Measurements from ENCODE around the gene FOXJ1. TPM values are rescaled to one million over a fixed set of nuclear protein-coding genes. Genes with fewer than 3 reads are reported as not detected.
A peak's percentile ranks its signal among the peaks of the same experiment; 100 is the strongest.

The FOXJ1 gene
- total RNA-seq, 1 donor from 2014 or later = 2.1 TPM

DNA sequence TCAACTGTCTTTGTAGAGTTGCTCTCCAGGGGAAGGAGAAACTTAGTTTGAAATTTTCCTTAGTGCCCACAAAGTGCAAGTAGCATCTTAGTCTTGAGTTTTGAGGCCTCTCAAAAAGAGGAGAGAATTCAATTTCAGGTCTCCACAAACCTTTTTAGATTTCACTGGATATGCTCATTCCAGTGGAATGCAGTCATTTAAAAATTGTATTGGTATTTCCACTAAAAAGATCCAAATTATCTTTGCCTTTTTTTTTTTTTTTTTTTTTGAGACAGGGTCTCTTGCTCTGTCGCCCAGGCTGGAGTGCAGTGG is 6.9 kb upstream of the FOXJ1 start:
- no peak for DNase-seq (ENCODE audit: low spot score in 2 of 2, unreplicated experiment in 2 of 2)
- peaks cover 10% of the 10 kb centered on the region for H3K4me1 Mint-ChIP-seq
- H3K9me3 Mint-ChIP-seq = no peaks in the 10 kb centered on the region
- H3K36me3 Mint-ChIP-seq = no peaks in the 10 kb centered on the region
- TF ChIP-seq CTCF (IDR thresholded peaks at IDR 0.05; ENCODE audit: unreplicated experiment) = no peak
- H3K4me3 Mint-ChIP-seq = no peak overlapping the region
- H3K27ac Mint-ChIP-seq = no peak overlapping the region
- H3K27me3 Mint-ChIP-seq (ENCODE audit: low read depth) = peaks cover 2% of the 10 kb centered on the region

DNA sequence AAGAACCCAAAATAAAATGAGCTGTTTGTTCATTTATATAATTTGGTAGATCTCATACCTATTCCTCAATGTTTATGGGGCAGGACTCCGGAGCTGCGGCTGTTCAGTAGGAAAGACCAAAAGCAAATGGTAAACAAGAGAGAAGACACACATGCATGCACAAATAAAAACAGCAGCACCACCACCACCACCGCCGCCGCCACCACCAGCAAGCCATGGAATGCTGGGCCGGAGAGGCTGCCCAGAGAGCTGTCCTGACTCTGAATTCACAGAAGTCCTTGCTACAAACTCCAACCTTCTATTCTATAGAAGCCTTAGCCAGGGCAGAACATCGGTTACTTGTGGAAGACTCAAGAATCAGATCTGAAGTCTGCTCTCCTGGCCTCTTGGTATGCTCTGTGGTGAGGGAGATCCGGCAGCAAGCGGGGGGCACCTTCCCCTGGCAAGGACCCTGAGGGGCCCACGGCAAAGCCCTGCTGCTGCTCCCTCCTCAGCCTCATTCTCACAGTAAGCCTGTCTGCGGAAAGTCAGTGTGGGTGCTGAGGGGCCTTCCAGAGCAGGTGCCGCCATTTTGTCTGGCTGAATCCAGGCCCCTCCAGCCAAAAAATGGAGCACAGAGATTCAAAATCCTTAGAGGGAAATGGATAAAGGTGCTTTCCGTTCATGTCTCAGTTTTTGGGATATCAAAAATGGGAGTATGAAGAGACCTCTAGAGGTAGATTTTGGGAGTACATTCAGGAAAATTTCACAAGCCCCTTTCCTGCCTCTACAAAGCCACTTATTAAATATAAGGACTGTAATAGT is 6.4 kb upstream of the FOXJ1 start:
- H3K27me3 Mint-ChIP-seq (ENCODE audit: low read depth) = peaks cover 5% of the 10 kb centered on the region
- no peaks in the 10 kb centered on the region for H3K36me3 Mint-ChIP-seq
- H3K4me3 Mint-ChIP-seq = no peak overlapping the region
- peaks cover 16% of the 10 kb centered on the region for H3K4me1 Mint-ChIP-seq
- H3K9me3 Mint-ChIP-seq = no peaks in the 10 kb centered on the region
- no peak overlapping the region for H3K27ac Mint-ChIP-seq
- TF ChIP-seq CTCF (IDR thresholded peaks at IDR 0.05; ENCODE audit: unreplicated experiment) = peak; percentile 70
- DNase-seq (ENCODE audit: low spot score in 2 of 2, unreplicated experiment in 2 of 2) = no peak

DNA sequence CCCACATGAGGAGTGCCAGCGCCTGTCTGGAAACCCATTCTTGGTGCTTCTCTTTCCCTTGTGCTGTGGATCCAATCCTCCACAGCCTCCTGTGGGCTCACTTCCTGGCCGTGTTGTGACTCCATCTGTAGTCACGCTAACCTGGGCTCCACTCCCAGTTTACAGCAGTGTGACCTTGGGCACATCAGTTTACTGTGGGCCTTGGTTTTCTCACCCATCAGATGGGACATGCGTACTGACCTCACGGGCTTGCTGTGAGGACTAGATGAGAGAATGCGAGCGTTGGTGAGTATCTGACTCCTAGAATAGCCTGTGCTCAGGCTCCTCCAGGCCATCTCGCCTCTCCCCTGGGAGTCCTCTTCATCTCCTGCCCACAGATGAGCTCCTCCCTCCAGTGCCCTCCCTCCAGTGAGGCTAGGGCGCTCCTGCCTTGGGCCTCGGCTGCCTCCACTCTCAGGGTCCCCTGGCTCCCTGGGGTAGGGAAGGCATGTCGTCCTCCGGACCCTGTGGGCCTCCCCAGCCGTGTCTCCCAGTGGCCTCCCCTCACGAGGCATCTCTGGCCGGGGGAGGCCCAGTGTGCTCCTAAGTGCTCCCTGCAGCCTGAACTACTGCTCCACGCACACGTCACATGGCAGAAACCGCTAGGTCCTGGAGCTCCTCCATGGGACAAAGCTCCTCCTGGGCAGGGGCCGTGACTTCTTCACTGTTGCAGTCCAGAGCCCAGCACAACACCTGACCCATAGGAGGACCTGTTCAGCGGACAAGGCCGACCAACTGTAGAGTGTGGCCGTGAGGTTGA is 5.2 kb upstream of the FOXJ1 start:
- no peak overlapping the region for H3K27ac Mint-ChIP-seq
- H3K4me3 Mint-ChIP-seq = no peak overlapping the region
- no peak for TF ChIP-seq CTCF (IDR thresholded peaks at IDR 0.05; ENCODE audit: unreplicated experiment)
- peaks cover 14% of the 10 kb centered on the region for H3K27me3 Mint-ChIP-seq (ENCODE audit: low read depth)
- no peaks in the 10 kb centered on the region for H3K9me3 Mint-ChIP-seq
- no peak for DNase-seq (ENCODE audit: low spot score in 2 of 2, unreplicated experiment in 2 of 2)
- H3K36me3 Mint-ChIP-seq = no peaks in the 10 kb centered on the region
- peaks cover 26% of the 10 kb centered on the region for H3K4me1 Mint-ChIP-seq

DNA sequence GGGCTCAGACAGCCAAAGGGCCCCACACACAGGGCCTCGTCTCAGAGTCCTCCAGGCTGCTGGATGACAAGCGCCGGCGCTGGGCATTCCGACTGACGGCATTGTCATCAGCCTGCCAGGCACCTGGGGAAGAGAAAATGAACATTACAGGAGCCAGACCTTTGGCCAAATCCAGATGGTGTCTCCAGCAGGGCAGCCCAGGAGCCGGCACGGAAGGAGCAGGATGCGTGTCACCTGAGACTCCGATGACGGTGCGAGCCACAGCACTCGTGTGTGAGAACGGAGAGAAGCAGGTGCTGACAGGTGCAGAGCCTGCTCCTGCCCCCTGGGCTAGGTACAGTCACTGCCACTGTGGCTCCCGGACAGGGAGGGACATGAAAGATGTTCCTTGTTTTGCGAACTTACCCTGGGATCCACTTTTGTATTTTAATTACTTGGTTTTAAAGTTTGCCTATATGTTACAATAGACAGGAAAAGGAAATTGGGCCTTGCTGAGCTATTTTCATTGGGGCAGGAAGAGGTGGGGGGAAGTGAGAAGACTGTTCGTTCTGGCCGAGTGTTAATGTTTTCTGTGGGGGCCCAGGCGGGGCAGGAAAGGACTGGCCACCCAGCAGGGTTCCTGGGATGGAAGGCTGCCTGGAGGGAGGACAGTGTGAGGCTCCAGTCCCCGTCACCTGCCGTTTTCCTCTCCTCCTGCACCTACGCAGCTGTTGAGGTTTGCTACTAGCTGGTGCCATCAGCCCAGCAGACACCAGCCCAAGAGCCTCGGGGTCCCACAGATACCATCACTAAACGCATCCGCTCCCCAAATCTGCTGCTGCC is 4.4 kb upstream of the FOXJ1 start:
- Mint-ChIP-seq H3K4me3 (no peak overlapping the region), H3K36me3 (no peaks in the 10 kb centered on the region), H3K27ac (no peak overlapping the region), H3K9me3 (no peaks in the 10 kb centered on the region), H3K4me1 (peaks cover 29% of the 10 kb centered on the region), H3K27me3 (ENCODE audit: low read depth) (peaks cover 20% of the 10 kb centered on the region)
- no peak for TF ChIP-seq CTCF (IDR thresholded peaks at IDR 0.05; ENCODE audit: unreplicated experiment)
- DNase-seq (ENCODE audit: low spot score in 2 of 2, unreplicated experiment in 2 of 2) = no peak

GRCh38 chr17:76142585-76143041 is 1.6 kb upstream of the FOXJ1 start:
- Mint-ChIP-seq H3K9me3 (no peaks in the 10 kb centered on the region), H3K27me3 (ENCODE audit: low read depth) (peaks cover 43% of the 10 kb centered on the region), H3K27ac (peak overlapping the region; percentile 37), H3K4me1 (peaks cover 49% of the 10 kb centered on the region), H3K4me3 (peak overlapping the region; percentile 70), H3K36me3 (no peaks in the 10 kb centered on the region)
- no peak for DNase-seq (ENCODE audit: low spot score in 2 of 2, unreplicated experiment in 2 of 2)
- TF ChIP-seq CTCF (IDR thresholded peaks at IDR 0.05; ENCODE audit: unreplicated experiment) = no peak

All from mesothelial cell of epicardium (in vitro differentiated cells).